Sigmoid colon (tissue), 7 donors: ENCODE measurements around the gene GLMP. TPM values are rescaled to one million over a fixed set of nuclear protein-coding genes. Genes with fewer than 3 reads are reported as not detected.

Experiments used
- DNase-seq: peaks from one replicate; pipeline ENCODE4 v3.0.0-alpha.2; 2019
- H3K27ac ChIP-seq, 4 donors: fragments of 200-600 bp; sonication (generic); one replicate each; pipeline ENCODE4 v1.5.1; 2016 to 2019; ENCODE audit warnings: mild to moderate bottlenecking in 1 of 4
- H3K27me3 ChIP-seq, 3 donors: fragments of 200-600 bp; sonication (generic); one replicate each; pipeline ENCODE4 v1.5.1; 2019; ENCODE audit warnings: mild to moderate bottlenecking in 1 of 3
- H3K36me3 ChIP-seq, 4 donors: fragments of 200-600 bp; sonication (generic); one replicate each; pipeline ENCODE4 v1.5.1; 2016 to 2019
- H3K4me1 ChIP-seq, 4 donors: fragments of 200-600 bp; sonication (generic); one replicate each; pipeline ENCODE4 v1.5.1; 2017 to 2019
- H3K4me3 ChIP-seq, 4 donors: fragments of 200-600 bp; sonication (generic); one replicate each; pipeline ENCODE4 v1.5.1; 2017 to 2019; ENCODE audit warnings: mild to moderate bottlenecking in 2 of 4, moderate library complexity in 1 of 4
- H3K9me3 ChIP-seq, 4 donors: fragments of 200-600 bp in 3 of 4; sonication (generic) in 3 of 4; one replicate each; pipeline versions ENCODE4 v1.5.1 to v1.6.1; 2013 to 2019
- EP300 ChIP-seq, 4 donors: sonication (generic); formaldehyde crosslinking; IDR thresholded peaks; one replicate each; pipeline ENCODE4 v1.6.1; 2017; ENCODE audit warnings: antibody characterized with exemption in 4 of 4
- POLR2A ChIP-seq, 2 donors: fragments of 450-650 bp; IDR thresholded peaks; one replicate each; pipeline ENCODE4 v1.6.1; 2016; ENCODE audit warnings: antibody characterized with exemption in 2 of 2, mild to moderate bottlenecking in 2 of 2, moderate library complexity in 2 of 2
- POLR2AphosphoS5 ChIP-seq, 4 donors: sonication (generic); formaldehyde crosslinking; IDR thresholded peaks; one replicate each; pipeline ENCODE4 v1.6.1; 2017; ENCODE audit warnings: antibody characterized with exemption in 4 of 4
- WGBS, 2 donors: extraction: QIAGEN DNeasy Blood & Tissue Kit; methylation state at CpG; one replicate each; pipeline ENCODE4 v1.1.7; 2013; 5-methylcytosine and 5-hydroxymethylcytosine counted together
- intact Hi-C: fragments of 100-400 bp; cut with DNase I; formaldehyde crosslinking; loops from one replicate; pipeline ENCODE4 v1.15.1; 2023
- polyA plus RNA-seq, 3 donors: library from polyadenylated mRNA; stranded (reverse); fragments of 200-250 nt; gene quantifications; one replicate each; pipeline ENCODE4 v1.2.3, GENCODE V29; 2013
- total RNA-seq, 4 donors: library from RNA; depleted of rRNA; stranded (reverse); fragments of >200 nt; gene quantifications; one replicate each; pipeline ENCODE4 v1.1.0, GENCODE V29; 2016
- TF ChIP-seq, protein P1 (sequence below), 4 experiments: fragments of 450-650 bp in 3 of 4; fragments of 200-600 bp in 1 of 4; IDR thresholded peaks; one replicate each; pipeline ENCODE4 v1.5.1; 2016 to 2019; ENCODE audit warnings: antibody characterized with exemption in 4 of 4, mild to moderate bottlenecking in 3 of 4, moderate library complexity in 2 of 4
- donor health status: healthy with polysubstance abuse.
- donor health status: Bipolar disorder and iron deficiency.
- donor health status: healthy.

Gene GLMP
- total and polyA plus RNA-seq, 7 donors = 33.3 to 53.2 (median 38.8) TPM

DNA sequence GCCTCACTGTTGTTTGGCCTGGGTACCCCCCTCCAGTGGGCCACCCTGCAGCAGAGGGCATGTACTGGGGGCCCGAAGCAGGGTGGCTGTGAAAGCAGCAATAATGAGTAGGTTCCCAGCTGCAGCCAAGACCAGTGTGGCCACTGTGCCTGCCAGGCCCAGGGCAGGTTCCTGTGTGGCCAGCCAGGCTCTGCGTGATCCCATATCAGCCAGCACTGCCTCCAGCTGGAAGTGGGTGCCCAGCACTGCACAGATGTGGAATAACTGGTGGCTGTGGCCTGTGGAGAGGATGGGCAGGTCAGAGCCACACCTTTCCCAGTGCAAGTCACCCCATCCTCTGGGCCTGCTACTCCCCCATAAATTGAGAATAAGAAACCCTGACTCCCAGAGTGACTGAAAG is 51.4 kb downstream of the GLMP start:
- Histone ChIP-seq H3K9me3 (no peaks in the 10 kb centered on the region), H3K36me3 (peaks cover 0 to 25% (median 9%) of the 10 kb centered on the region in 4 donors), H3K27me3 (peaks cover 15 to 35% (median 18%) of the 10 kb centered on the region in 3 donors), H3K4me3 (no peak overlapping the region), H3K4me1 (peaks cover 0 to 26% (median 23%) of the 10 kb centered on the region in 4 donors), H3K27ac (no peak overlapping the region)
- DNase-seq = no peak
- WGBS, 2 donors = 76 to 94% methylated on average over 2 of the region's 2 CpGs
- intact Hi-C loops = no loop called here
- TF ChIP-seq POLR2A (IDR thresholded peaks at IDR 0.05) (no peak), EP300 (IDR thresholded peaks at IDR 0.05) (no peak), POLR2AphosphoS5 (IDR thresholded peaks at IDR 0.05) (no peak)
- TF ChIP-seq, protein P1, sequence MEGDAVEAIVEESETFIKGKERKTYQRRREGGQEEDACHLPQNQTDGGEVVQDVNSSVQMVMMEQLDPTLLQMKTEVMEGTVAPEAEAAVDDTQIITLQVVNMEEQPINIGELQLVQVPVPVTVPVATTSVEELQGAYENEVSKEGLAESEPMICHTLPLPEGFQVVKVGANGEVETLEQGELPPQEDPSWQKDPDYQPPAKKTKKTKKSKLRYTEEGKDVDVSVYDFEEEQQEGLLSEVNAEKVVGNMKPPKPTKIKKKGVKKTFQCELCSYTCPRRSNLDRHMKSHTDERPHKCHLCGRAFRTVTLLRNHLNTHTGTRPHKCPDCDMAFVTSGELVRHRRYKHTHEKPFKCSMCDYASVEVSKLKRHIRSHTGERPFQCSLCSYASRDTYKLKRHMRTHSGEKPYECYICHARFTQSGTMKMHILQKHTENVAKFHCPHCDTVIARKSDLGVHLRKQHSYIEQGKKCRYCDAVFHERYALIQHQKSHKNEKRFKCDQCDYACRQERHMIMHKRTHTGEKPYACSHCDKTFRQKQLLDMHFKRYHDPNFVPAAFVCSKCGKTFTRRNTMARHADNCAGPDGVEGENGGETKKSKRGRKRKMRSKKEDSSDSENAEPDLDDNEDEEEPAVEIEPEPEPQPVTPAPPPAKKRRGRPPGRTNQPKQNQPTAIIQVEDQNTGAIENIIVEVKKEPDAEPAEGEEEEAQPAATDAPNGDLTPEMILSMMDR (IDR thresholded peaks at IDR 0.05) = no peak

DNA sequence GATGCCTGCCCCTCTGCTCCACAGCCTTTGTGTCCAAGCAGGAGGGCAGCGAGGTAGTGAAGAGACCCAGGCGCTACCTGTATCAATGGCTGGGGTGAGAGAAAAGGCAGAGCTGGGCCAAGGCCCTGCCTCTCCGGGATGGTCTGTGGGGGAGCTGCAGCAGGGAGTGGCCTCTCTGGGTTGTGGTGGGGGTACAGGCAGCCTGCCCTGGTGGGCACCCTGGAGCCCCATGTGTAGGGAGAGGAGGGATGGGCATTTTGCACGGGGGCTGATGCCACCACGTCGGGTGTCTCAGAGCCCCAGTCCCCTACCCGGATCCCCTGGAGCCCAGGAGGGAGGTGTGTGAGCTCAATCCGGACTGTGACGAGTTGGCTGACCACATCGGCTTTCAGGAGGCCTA is 52.7 kb downstream of the GLMP start:
- peaks cover 15 to 35% (median 18%) of the 10 kb centered on the region in 3 donors for H3K27me3 ChIP-seq
- 81 to 85% methylated on average over 10 of the region's 10 CpGs for WGBS, 2 donors
- H3K4me1 ChIP-seq = peaks cover 0 to 21% (median 18%) of the 10 kb centered on the region in 4 donors
- no peak overlapping the region for H3K27ac ChIP-seq
- TF ChIP-seq EP300 (IDR thresholded peaks at IDR 0.05) (no peak), POLR2A (IDR thresholded peaks at IDR 0.05) (no peak), POLR2AphosphoS5 (IDR thresholded peaks at IDR 0.05) (no peak)
- TF ChIP-seq, protein P1 (IDR thresholded peaks at IDR 0.05) = no peak
- intact Hi-C loops = no loop called here
- H3K9me3 ChIP-seq = no peaks in the 10 kb centered on the region
- no peak overlapping the region for H3K4me3 ChIP-seq
- DNase-seq = no peak
- H3K36me3 ChIP-seq = peaks cover 12 to 39% (median 18%) of the 10 kb centered on the region in 4 donors

Other genes with a start within 250 kb of the GLMP start
- gene UBQLN4, start 241.9 kb downstream of the GLMP start, total RNA-seq = 10 to 100 TPM; 13.9 to 23.6 (median 19.8) TPM
- gene UBQLN4, start 241.9 kb downstream of the GLMP start, polyA plus RNA-seq = 10 to 100 TPM; 11.4 to 21.5 (median 14.8) TPM
- 10 to 100 TPM; 55.4 to 86.4 (median 71.3) TPM for gene LAMTOR2, start 240.9 kb downstream of the GLMP start, total RNA-seq
- 100 to 1,000 TPM; 142 to 245 (median 199) TPM for gene LAMTOR2, start 240.9 kb downstream of the GLMP start, polyA plus RNA-seq
- not detected for gene RAB25, start 234.5 kb downstream of the GLMP start, total RNA-seq
- gene RAB25, start 234.5 kb downstream of the GLMP start, polyA plus RNA-seq = 100 to 1,000 TPM; 187 to 237 (median 201) TPM
- under 1 TPM; 0.27 to 0.36 (median 0.30) TPM for gene MEX3A, start 213.2 kb downstream of the GLMP start, total RNA-seq
- gene MEX3A, start 213.2 kb downstream of the GLMP start, polyA plus RNA-seq = 1 to 10 TPM in 1 of 3 donors, under 1 TPM in 2; 0.23 to 1.5 (median 0.60) TPM
- 100 to 1,000 TPM; 129 to 241 (median 196) TPM for gene LMNA, start 181.0 kb downstream of the GLMP start, total RNA-seq
- 100 to 1,000 TPM; 108 to 229 (median 142) TPM for gene LMNA, start 181.0 kb downstream of the GLMP start, polyA plus RNA-seq
- 1 to 10 TPM; 1.6 to 2.9 (median 1.8) TPM for gene SEMA4A, start 142.1 kb downstream of the GLMP start, total RNA-seq
- 1 to 10 TPM; 1.4 to 6.3 (median 1.8) TPM for gene SEMA4A, start 142.1 kb downstream of the GLMP start, polyA plus RNA-seq
- 10 to 100 TPM in 1 of 4 donors, 1 to 10 TPM in 3; 8.6 to 13.3 (median 9.4) TPM for gene SLC25A44, start 101.6 kb downstream of the GLMP start, total RNA-seq
- gene SLC25A44, start 101.6 kb downstream of the GLMP start, polyA plus RNA-seq = 10 to 100 TPM in 2 of 3 donors, 1 to 10 TPM in 1; 7.8 to 15.3 (median 11.8) TPM
- gene PMF1, start 82.7 kb downstream of the GLMP start, total RNA-seq = 10 to 100 TPM; 41.1 to 61.2 (median 50.8) TPM
- 10 to 100 TPM; 46.2 to 75.1 (median 60.7) TPM for gene PMF1, start 82.7 kb downstream of the GLMP start, polyA plus RNA-seq
- 10 to 100 TPM in 1 of 4 donors, 1 to 10 TPM in 3; 3.9 to 15.9 (median 6.5) TPM for gene BGLAP, start 53.5 kb downstream of the GLMP start, total RNA-seq
- gene BGLAP, start 53.5 kb downstream of the GLMP start, polyA plus RNA-seq = 1 to 10 TPM in 1 of 3 donors, not detected in 2; 1.0 TPM
- 1 to 10 TPM in 3 of 4 donors, under 1 TPM in 1; 0.99 to 7.7 (median 7.2) TPM for gene PAQR6, start 47.6 kb downstream of the GLMP start, total RNA-seq
- 1 to 10 TPM in 2 of 3 donors, under 1 TPM in 1; 0.69 to 3.4 (median 3.0) TPM for gene PAQR6, start 47.6 kb downstream of the GLMP start, polyA plus RNA-seq
- 10 to 100 TPM; 36.7 to 59.0 (median 46.5) TPM for gene SMG5, start 12.9 kb downstream of the GLMP start, total RNA-seq
- gene SMG5, start 12.9 kb downstream of the GLMP start, polyA plus RNA-seq = 10 to 100 TPM; 25.2 to 78.2 (median 30.3) TPM
- 1 to 10 TPM in 2 of 4 donors, under 1 TPM in 2; 0.41 to 1.5 (median 0.91) TPM for gene TMEM79, start 11.4 kb downstream of the GLMP start, total RNA-seq
- gene TMEM79, start 11.4 kb downstream of the GLMP start, polyA plus RNA-seq = 1 to 10 TPM; 1.8 to 5.6 (median 2.3) TPM
- not detected for gene VHLL, start 3.6 kb upstream of the GLMP start, total RNA-seq
- gene VHLL, start 3.6 kb upstream of the GLMP start, polyA plus RNA-seq = not detected
- gene CCT3, start 42.6 kb upstream of the GLMP start, total RNA-seq = 100 to 1,000 TPM; 155 to 253 (median 197) TPM
- 100 to 1,000 TPM in 2 of 3 donors, 10 to 100 TPM in 1; 94.3 to 155 (median 123) TPM for gene CCT3, start 42.6 kb upstream of the GLMP start, polyA plus RNA-seq
- 1 to 10 TPM in 1 of 4 donors, not detected in 3; 1.1 TPM for gene TSACC, start 42.8 kb upstream of the GLMP start, total RNA-seq
- under 1 TPM in 1 of 3 donors, not detected in 2; 0.48 TPM for gene TSACC, start 42.8 kb upstream of the GLMP start, polyA plus RNA-seq
- gene RHBG, start 73.5 kb upstream of the GLMP start, total RNA-seq = not detected
- gene RHBG, start 73.5 kb upstream of the GLMP start, polyA plus RNA-seq = not detected
- 10 to 100 TPM; 39.8 to 61.6 (median 53.2) TPM for gene MEF2D, start 205.1 kb upstream of the GLMP start, total RNA-seq
- gene MEF2D, start 205.1 kb upstream of the GLMP start, polyA plus RNA-seq = 10 to 100 TPM; 13.2 to 31.2 (median 22.9) TPM